Lung (tissue), 12 donors: ENCODE measurements around the gene TOLLIP. TPM values are rescaled to one million over a fixed set of nuclear protein-coding genes. Genes with fewer than 3 reads are reported as not detected.

Source experiments
- ATAC-seq: fragments of 200-7000 bp; cut with Tn5 transposase; one replicate; pipeline ENCODE4 v1.9.1; 2020; ENCODE audit warnings: moderate number of reproducible peaks; ENCODE audit not compliant: insufficient read depth, low FRiP score
- DNase-seq, 3 donors: peaks; one replicate each; pipeline ENCODE4 v3.0.0-alpha.2; 2013 to 2017
- H3K27ac ChIP-seq, 2 donors: one replicate each; pipeline ENCODE4 v1.5.1; 2013; ENCODE audit warnings: mild to moderate bottlenecking in 2 of 2, moderate library complexity in 2 of 2, control low read depth in 1 of 2, inconsistent platforms in 1 of 2, low read depth in 1 of 2, low read length in 1 of 2
- H3K27me3 ChIP-seq, 3 donors: one replicate each; pipeline ENCODE4 v1.5.1; 2013; ENCODE audit warnings: low read length in 2 of 3; ENCODE audit not compliant: control insufficient read depth in 3 of 3, insufficient read depth in 3 of 3
- H3K36me3 ChIP-seq, 4 donors: one replicate each; pipeline ENCODE4 v1.5.1; 2013; ENCODE audit warnings: low read length in 4 of 4, mild to moderate bottlenecking in 1 of 4, moderate library complexity in 1 of 4; ENCODE audit not compliant: control insufficient read depth in 4 of 4, insufficient read depth in 4 of 4
- H3K4me1 ChIP-seq, 5 donors: one replicate each; pipeline ENCODE4 v1.5.1; 2013; ENCODE audit warnings: low read length in 5 of 5, mild to moderate bottlenecking in 2 of 5, moderate library complexity in 1 of 5; ENCODE audit not compliant: control insufficient read depth in 5 of 5, insufficient read depth in 5 of 5
- H3K4me3 ChIP-seq: one replicate; pipeline ENCODE4 v1.5.1; 2013; ENCODE audit warnings: mild to moderate bottlenecking, control low read depth, moderate library complexity
- H3K9ac ChIP-seq, 2 donors: one replicate each; pipeline ENCODE4 v1.5.1; 2013; ENCODE audit warnings: low read length in 2 of 2, control low read depth in 1 of 2; ENCODE audit not compliant: insufficient read depth in 1 of 2
- H3K9me3 ChIP-seq, 4 donors: one replicate each; pipeline ENCODE4 v1.5.1; 2013; ENCODE audit warnings: low read length in 3 of 4, mild to moderate bottlenecking in 1 of 4, moderate library complexity in 1 of 4; ENCODE audit not compliant: control insufficient read depth in 4 of 4, insufficient read depth in 3 of 4
- WGBS, 2 donors: extraction: QIAGEN DNeasy Blood & Tissue Kit; methylation state at CpG; one replicate each; pipeline ENCODE4 v1.1.7; 2013; 5-methylcytosine and 5-hydroxymethylcytosine counted together
- polyA plus RNA-seq, 2 donors: library from polyadenylated mRNA; stranded (reverse); fragments of 200-250 nt; gene quantifications; one replicate each; pipeline ENCODE4 v1.2.1, GENCODE V29; 2013
- total RNA-seq, 2 donors: library from RNA; depleted of rRNA in 1 of 2; stranded (reverse); fragments of >200 nt in 1 of 2; gene quantifications; one replicate each; pipeline ENCODE4 v1.2.1, GENCODE V29; 2014 to 2021
- TF ChIP-seq, protein P1 (sequence below): IDR thresholded peaks from 2 replicates; pipeline ENCODE4 v1.5.1; 2012; ENCODE audit warnings: mild to moderate bottlenecking; ENCODE audit errors: control extremely low read depth, extremely low read depth
- donor health status: control.
- donor health status: control.
- donor health status: Bipolar disorder and iron deficiency.
- donor health status: healthy.
- donor health status: DM: yes; HTN: yes; CAD: no.

TOLLIP gene
- total and polyA plus RNA-seq, 4 donors: 26.9 to 79.4 (median 43.4) TPM

GRCh38 chr11:1258401-1259075 is 50.9 kb downstream of the TOLLIP start:
- Histone ChIP-seq H3K36me3 (no peaks in the 10 kb centered on the region), H3K27me3 (no peaks in the 10 kb centered on the region), H3K4me1 (peaks cover 0 to 16% (median 10%) of the 10 kb centered on the region in 5 donors), H3K27ac (no peak overlapping the region), H3K9ac (no peak overlapping the region), H3K4me3 (no peak overlapping the region), H3K9me3 (peaks cover 0 to 3% (median 0%) of the 10 kb centered on the region in 4 donors)
- ATAC-seq (no peak), DNase-seq (no peak)
- TF ChIP-seq, protein P1, sequence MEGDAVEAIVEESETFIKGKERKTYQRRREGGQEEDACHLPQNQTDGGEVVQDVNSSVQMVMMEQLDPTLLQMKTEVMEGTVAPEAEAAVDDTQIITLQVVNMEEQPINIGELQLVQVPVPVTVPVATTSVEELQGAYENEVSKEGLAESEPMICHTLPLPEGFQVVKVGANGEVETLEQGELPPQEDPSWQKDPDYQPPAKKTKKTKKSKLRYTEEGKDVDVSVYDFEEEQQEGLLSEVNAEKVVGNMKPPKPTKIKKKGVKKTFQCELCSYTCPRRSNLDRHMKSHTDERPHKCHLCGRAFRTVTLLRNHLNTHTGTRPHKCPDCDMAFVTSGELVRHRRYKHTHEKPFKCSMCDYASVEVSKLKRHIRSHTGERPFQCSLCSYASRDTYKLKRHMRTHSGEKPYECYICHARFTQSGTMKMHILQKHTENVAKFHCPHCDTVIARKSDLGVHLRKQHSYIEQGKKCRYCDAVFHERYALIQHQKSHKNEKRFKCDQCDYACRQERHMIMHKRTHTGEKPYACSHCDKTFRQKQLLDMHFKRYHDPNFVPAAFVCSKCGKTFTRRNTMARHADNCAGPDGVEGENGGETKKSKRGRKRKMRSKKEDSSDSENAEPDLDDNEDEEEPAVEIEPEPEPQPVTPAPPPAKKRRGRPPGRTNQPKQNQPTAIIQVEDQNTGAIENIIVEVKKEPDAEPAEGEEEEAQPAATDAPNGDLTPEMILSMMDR: no peak
- 71 to 75% methylated on average over 13 of the region's 13 CpGs for WGBS, 2 donors

DNA sequence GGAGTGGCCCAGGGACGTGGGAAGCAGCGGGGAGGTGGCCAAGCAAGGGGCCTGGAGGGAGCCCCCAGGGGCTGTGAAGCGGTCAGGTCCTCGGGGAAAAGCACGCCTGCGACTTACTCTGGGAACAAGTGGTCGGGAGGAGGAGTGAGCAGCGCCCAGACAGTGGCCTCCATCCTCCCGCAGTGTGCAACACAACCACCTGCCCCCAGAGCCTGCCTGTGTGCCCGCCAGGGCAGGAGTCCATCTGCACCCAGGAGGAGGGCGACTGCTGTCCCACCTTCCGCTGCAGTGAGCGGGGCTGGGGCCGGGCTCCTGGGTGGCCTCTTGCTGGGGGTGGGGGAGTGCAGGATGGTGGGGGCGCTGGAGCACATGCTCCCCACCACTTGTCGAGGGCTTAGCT is 51.5 kb downstream of the TOLLIP start:
- WGBS, 2 donors: 84 to 94% methylated on average over 16 of the region's 16 CpGs
- H3K27ac ChIP-seq: no peak overlapping the region
- DNase-seq: no peak
- no peak overlapping the region for H3K4me3 ChIP-seq
- H3K4me1 ChIP-seq: peaks cover 0 to 12% (median 6%) of the 10 kb centered on the region in 5 donors
- H3K9ac ChIP-seq: no peak overlapping the region
- TF ChIP-seq, protein P1: no peak
- no peak for ATAC-seq
- H3K27me3 ChIP-seq: no peaks in the 10 kb centered on the region
- H3K9me3 ChIP-seq: peaks cover 0 to 3% (median 0%) of the 10 kb centered on the region in 4 donors
- H3K36me3 ChIP-seq: no peaks in the 10 kb centered on the region

DNA sequence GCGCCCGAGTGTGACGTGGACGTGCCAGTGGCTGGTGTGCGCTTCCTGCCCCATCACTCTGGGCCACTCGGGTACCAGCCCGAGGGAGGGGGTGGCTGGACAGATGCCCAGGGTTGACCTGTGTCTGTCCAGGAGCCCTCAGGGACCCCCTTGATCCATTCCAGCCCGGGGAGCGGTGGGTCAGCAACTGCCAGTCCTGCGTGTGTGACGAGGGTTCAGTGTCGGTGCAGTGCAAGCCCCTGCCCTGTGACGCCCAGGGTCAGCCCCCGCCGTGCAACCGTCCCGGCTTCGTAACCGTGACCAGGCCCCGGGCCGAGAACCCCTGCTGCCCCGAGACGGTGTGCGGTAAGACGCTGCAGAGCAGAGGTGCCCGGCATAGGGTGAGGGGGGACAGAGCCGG is 52.1 kb downstream of the TOLLIP start:
- 84 to 95% methylated on average over 23 to 27 of the region's 27 CpGs for WGBS, 2 donors
- Histone ChIP-seq H3K27ac (no peak overlapping the region), H3K27me3 (no peaks in the 10 kb centered on the region), H3K9me3 (peaks cover 0 to 3% (median 0%) of the 10 kb centered on the region in 4 donors), H3K9ac (no peak overlapping the region), H3K4me1 (peaks cover 0 to 8% (median 4%) of the 10 kb centered on the region in 5 donors), H3K4me3 (no peak overlapping the region), H3K36me3 (no peaks in the 10 kb centered on the region)
- ATAC-seq: no peak
- no peak for DNase-seq
- TF ChIP-seq, protein P1: no peak
